Measurements from ENCODE around the gene ZNF761.
"Not testable (repeated sequence)": the region's sequence is repeated elsewhere in the genome, so short reads cannot be mapped to it uniquely, and the experiment has no call there.

The ZNF761 gene

GRCh38 chr19:53461866-53462265 lies 30.1 kb downstream of the ZNF761 start:
- DNase-seq = no peak

GRCh38 chr19:53462861-53463260 lies 31.1 kb downstream of the ZNF761 start:
- DNase-seq = no peak

- DNase-seq = no peak
Measured at GRCh38 chr19:53463263-53463662, 31.5 kb downstream of the ZNF761 start.

GRCh38 chr19:53466726-53467484 lies 35.1 kb downstream of the ZNF761 start:
- DNase-seq = no peak

- peak; percentile 88 to 96 (median 92) for DNase-seq
Measured at GRCh38 chr19:53467485-53468262, 35.9 kb downstream of the ZNF761 start, which contains the start of gene ZNF813. ZNF813 (plus strand) TSS chr19:53467733; CDS start chr19:53483823, 16,090 bp downstream.

- not testable (repeated sequence) for DNase-seq
Measured at GRCh38 chr19:53468628-53469027, 36.8 kb downstream of the ZNF761 start.

GRCh38 chr19:53471916-53472315 lies 40.1 kb downstream of the ZNF761 start:
- no peak for DNase-seq

GRCh38 chr19:53474832-53475231 lies 43.0 kb downstream of the ZNF761 start:
- DNase-seq = not testable (repeated sequence)

GRCh38 chr19:53475470-53475869 lies 43.7 kb downstream of the ZNF761 start:
- not testable (repeated sequence) for DNase-seq

- not testable (repeated sequence) for DNase-seq
Measured at GRCh38 chr19:53483751-53484150, 52.0 kb downstream of the ZNF761 start.

- no peak for DNase-seq
Measured at GRCh38 chr19:53485046-53486004, 53.5 kb downstream of the ZNF761 start.

GRCh38 chr19:53492153-53492552 lies 60.4 kb downstream of the ZNF761 start:
- no peak for DNase-seq

- DNase-seq = not testable (repeated sequence)
Measured at GRCh38 chr19:53497311-53498023, 65.7 kb downstream of the ZNF761 start.

GRCh38 chr19:53498024-53498395 lies 66.2 kb downstream of the ZNF761 start:
- not testable (repeated sequence) for DNase-seq

- DNase-seq = not testable (repeated sequence)
Measured at GRCh38 chr19:53503151-53503550, 71.4 kb downstream of the ZNF761 start.

- DNase-seq = not testable (repeated sequence)
Measured at GRCh38 chr19:53503671-53504364, 72.0 kb downstream of the ZNF761 start.

- not testable (repeated sequence) for DNase-seq
Measured at GRCh38 chr19:53504365-53504703, 72.5 kb downstream of the ZNF761 start.

- no peak for DNase-seq
Measured at GRCh38 chr19:53504885-53505284, 73.1 kb downstream of the ZNF761 start.

GRCh38 chr19:53506728-53507127 lies 74.9 kb downstream of the ZNF761 start:
- DNase-seq = no peak

Data from activated CD4-positive, CD25-positive, alpha-beta regulatory T cell (primary cell).